DMS153 (cell line): ENCODE results near the gene SPNS2.

Experiments
- DNase-seq: peaks from one replicate; lab custom pipeline; 2025; lab: John Stamatoyannopoulos, UW

Gene SPNS2

GRCh38 chr17:4537451-4538235, 39.0 kb downstream of the SPNS2 start:
- DNase-seq = no peak

- DNase-seq = no peak
These were observed 39.7 kb downstream of the SPNS2 start for GRCh38 chr17:4538236-4539002.

GRCh38 chr17:4539025-4539424, 40.3 kb downstream of the SPNS2 start:
- DNase-seq = no peak

GRCh38 chr17:4539576-4540223, 41.0 kb downstream of the SPNS2 start:
- DNase-seq = no peak

- DNase-seq = no peak
These were observed 41.6 kb downstream of the SPNS2 start for GRCh38 chr17:4540224-4540651.

GRCh38 chr17:4540687-4541327, 42.1 kb downstream of the SPNS2 start:
- DNase-seq = no peak

- no peak for DNase-seq
These were observed 42.8 kb downstream of the SPNS2 start for GRCh38 chr17:4541328-4542002.

- DNase-seq = no peak
These were observed 43.5 kb downstream of the SPNS2 start for GRCh38 chr17:4542003-4542725.

- DNase-seq = no peak
These were observed 44.1 kb downstream of the SPNS2 start for GRCh38 chr17:4542726-4543191.

GRCh38 chr17:4543557-4544026, 44.9 kb downstream of the SPNS2 start:
- DNase-seq = no peak

GRCh38 chr17:4544135-4544950, 45.7 kb downstream of the SPNS2 start:
- no peak for DNase-seq

- no peak for DNase-seq
These were observed 46.2 kb downstream of the SPNS2 start for GRCh38 chr17:4544951-4545216.

GRCh38 chr17:4545217-4545951, 46.7 kb downstream of the SPNS2 start:
- DNase-seq = no peak

GRCh38 chr17:4547118-4547906, 48.6 kb downstream of the SPNS2 start:
- no peak for DNase-seq

- DNase-seq = no peak
These were observed 49.4 kb downstream of the SPNS2 start for GRCh38 chr17:4548061-4548461.

- DNase-seq = no peak
These were observed 50.2 kb downstream of the SPNS2 start for GRCh38 chr17:4548721-4549531.

GRCh38 chr17:4549781-4550533, 51.3 kb downstream of the SPNS2 start:
- DNase-seq = no peak
